ENCODE results near the gene TDP1.

DNA sequence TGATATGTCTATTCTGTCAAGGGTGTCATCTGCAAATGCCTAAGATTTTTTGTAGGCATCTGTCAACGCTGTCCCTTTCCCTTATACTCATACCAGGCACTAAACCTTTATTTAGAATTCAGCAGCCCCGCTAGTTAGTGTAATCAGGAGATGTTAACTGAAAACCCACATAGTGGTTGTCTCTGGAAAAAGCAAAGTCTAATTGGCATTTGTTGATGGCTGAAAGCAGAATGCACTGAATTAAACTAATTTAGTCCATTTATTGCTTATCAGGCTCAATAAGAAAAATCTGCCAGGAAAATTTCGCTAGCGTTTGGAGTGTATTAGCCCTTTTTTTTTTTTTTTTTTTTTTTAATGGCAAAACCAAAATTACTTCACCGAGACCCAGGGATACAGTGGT, 34.5 kb downstream of the TDP1 start:
- TF ChIP-seq, protein P1, sequence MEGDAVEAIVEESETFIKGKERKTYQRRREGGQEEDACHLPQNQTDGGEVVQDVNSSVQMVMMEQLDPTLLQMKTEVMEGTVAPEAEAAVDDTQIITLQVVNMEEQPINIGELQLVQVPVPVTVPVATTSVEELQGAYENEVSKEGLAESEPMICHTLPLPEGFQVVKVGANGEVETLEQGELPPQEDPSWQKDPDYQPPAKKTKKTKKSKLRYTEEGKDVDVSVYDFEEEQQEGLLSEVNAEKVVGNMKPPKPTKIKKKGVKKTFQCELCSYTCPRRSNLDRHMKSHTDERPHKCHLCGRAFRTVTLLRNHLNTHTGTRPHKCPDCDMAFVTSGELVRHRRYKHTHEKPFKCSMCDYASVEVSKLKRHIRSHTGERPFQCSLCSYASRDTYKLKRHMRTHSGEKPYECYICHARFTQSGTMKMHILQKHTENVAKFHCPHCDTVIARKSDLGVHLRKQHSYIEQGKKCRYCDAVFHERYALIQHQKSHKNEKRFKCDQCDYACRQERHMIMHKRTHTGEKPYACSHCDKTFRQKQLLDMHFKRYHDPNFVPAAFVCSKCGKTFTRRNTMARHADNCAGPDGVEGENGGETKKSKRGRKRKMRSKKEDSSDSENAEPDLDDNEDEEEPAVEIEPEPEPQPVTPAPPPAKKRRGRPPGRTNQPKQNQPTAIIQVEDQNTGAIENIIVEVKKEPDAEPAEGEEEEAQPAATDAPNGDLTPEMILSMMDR (IDR thresholded peaks at IDR 0.05): no peak
- no peak for TF ChIP-seq POLR2AphosphoS5 (IDR thresholded peaks at IDR 0.05)

Measured in prostate gland (tissue), 2 donors.